NT2/D1 (cell line): ENCODE results near the gene ATP6AP1.

ENCODE experiments used
- YY1 ChIP-seq: IDR thresholded peaks from 2 replicates; pipeline ENCODE4 v1.6.1; 2011; ENCODE audit not compliant: insufficient read length, insufficient read depth
- ZNF274 ChIP-seq: IDR thresholded peaks from 2 replicates; pipeline ENCODE4 v1.6.1; 2011; ENCODE audit warnings: mild to moderate bottlenecking, low read depth, low read length

- TF ChIP-seq YY1 (no peak), ZNF274 (no peak)
Observed at GRCh38 chrX:154429711-154430110, 1.2 kb downstream of the ATP6AP1 start.
